Erythroblast (primary cell): ENCODE results near the gene DDIT3.

Experiments
- GATA1 ChIP-seq: IDR thresholded peaks from 2 replicates; pipeline ENCODE4 v1.6.1; 2011; ENCODE audit warnings: low read depth, mild to moderate bottlenecking, control low read depth, low read length, moderate library complexity
- POLR2A ChIP-seq: IDR thresholded peaks from 2 replicates; pipeline ENCODE4 v1.6.1; 2011; ENCODE audit warnings: mild to moderate bottlenecking, low read length

- TF ChIP-seq POLR2A = no peak
- no peak for TF ChIP-seq GATA1
Observed at GRCh38 chr12:57479376-57480115, 40.8 kb downstream of the DDIT3 start, which contains the start of gene ARHGAP9.
